ENCODE results near the gene COA3.

The COA3 gene

DNA sequence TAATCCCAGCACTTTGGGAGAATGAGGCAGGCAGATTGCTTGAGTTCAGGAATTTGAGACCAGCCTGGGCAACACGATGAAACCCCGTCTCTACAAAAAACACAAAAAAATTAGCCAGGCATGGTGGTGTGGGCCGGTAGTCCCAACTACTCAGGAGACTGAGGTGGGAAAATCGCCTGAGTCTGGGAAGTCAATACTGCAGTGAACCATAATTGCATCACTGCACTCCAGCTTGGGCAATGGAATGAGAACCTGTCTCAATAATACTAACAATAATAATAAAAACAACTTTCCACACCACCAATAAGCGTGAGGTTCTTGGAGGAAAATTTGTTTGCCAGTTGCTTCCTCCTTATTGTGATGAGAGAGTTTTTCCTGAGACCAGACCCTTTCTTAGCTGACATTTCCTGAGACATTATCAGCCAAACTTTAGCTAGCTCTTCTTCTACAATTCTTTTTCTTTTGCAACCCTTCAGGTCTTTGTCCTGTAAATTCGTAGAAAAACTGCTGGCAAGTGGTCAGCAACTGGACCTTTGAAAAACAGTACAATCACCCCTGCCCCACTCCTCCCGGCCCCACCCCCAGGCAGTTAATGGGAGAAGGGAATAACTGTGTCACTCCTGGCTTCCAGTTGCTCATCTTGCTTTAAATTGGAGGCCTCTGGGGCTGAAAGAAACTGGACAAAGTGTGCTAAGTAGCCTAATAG, 50.1 kb downstream of the COA3 start:
- Histone ChIP-seq H3K9me3 (ENCODE audit: insufficient read depth, low read length) (no peaks in the 10 kb centered on the region), H3K36me3 (ENCODE audit: low read length) (no peaks in the 10 kb centered on the region), H3K9ac (ENCODE audit: low read length) (no peak overlapping the region), H3F3A (ENCODE audit: insufficient read depth) (no peaks in the 10 kb centered on the region), H3K79me2 (ENCODE audit: insufficient read depth, low read length) (peaks cover 10% of the 10 kb centered on the region), H4K20me1 (ENCODE audit: low read depth, low read length) (no peaks in the 10 kb centered on the region), H3K4me3 (ENCODE audit: insufficient read depth, low read length, poor library complexity, severe bottlenecking) (no peak overlapping the region), H3K27ac (ENCODE audit: low read depth, low read length) (no peak overlapping the region), H3K9me2 (replicated peaks; ENCODE audit: insufficient read depth, low read length) (no peaks in the 10 kb centered on the region), H3K27me3 (ENCODE audit: low read length) (no peaks in the 10 kb centered on the region), H2AFZ (ENCODE audit: low read depth, low read length, severe bottlenecking) (no peak overlapping the region), H3K4me2 (ENCODE audit: low read depth, low read length, poor library complexity, severe bottlenecking) (no peak overlapping the region)
- TF ChIP-seq EZH2phosphoT487 (conservative IDR thresholded peaks at IDR 0.05; ENCODE audit: low read length) = no peak
- TF ChIP-seq, protein P1, sequence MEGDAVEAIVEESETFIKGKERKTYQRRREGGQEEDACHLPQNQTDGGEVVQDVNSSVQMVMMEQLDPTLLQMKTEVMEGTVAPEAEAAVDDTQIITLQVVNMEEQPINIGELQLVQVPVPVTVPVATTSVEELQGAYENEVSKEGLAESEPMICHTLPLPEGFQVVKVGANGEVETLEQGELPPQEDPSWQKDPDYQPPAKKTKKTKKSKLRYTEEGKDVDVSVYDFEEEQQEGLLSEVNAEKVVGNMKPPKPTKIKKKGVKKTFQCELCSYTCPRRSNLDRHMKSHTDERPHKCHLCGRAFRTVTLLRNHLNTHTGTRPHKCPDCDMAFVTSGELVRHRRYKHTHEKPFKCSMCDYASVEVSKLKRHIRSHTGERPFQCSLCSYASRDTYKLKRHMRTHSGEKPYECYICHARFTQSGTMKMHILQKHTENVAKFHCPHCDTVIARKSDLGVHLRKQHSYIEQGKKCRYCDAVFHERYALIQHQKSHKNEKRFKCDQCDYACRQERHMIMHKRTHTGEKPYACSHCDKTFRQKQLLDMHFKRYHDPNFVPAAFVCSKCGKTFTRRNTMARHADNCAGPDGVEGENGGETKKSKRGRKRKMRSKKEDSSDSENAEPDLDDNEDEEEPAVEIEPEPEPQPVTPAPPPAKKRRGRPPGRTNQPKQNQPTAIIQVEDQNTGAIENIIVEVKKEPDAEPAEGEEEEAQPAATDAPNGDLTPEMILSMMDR (IDR thresholded peaks at IDR 0.05; ENCODE audit: insufficient read depth, low read length, poor library complexity, severe bottlenecking) = no peak

Measured in SU-DHL-6 (cell line).